ENCODE results near the gene FBXO10. TPM values are rescaled to one million over a fixed set of nuclear protein-coding genes. Genes with fewer than 3 reads are reported as not detected.

FBXO10 gene
- total and polyA plus RNA-seq, 10 of the 15 experiments (the other 5 are each of a cell fraction or from before 2014, with no cell fraction given), result 1.6 to 17.2 (median 9.6) TPM

DNA sequence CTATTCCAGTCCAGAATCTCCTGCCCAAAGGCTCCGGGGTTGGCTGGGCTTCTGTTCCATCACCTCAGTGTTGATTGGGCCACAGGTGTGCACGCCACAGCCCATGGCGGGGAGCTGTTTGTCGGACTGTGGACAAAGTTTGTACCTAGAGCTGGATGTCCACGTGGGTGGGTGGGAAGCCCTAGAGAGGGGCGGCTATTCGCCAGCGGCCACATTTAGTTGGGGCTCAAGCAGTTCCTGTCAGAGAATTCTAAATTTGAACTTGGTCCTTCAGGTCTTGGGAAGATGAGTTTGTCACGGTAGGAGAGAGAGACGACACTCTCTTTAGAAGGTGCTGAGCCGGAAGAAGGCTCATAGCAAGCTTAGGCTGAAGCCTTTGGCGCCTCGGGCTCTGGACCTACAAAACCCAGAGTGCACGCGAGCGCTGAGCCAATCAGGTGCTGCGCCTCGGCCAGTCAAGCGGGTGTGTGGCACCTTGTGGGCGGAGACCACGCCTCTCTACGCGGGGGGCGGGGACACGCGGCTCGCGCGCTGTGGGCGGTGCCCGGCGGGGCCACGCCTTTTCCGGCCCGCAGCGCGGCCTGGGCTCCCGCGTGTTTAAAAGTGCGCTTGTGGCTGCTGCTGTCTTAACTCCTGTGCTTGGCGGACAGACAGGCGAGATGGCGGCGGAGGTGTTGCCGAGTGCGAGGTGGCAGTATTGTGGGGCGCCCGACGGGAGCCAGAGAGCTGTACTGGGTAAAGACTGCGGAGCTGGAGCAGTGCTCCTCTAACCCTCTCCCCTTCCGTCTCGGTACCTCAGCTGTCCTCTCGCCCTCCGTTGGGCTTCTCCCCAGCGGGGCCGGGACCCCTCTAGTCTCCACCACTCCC lies 90.6 kb downstream of the FBXO10 start, which contains the start of gene POLR1E (continued):
- TF ChIP-seq, protein P1, sequence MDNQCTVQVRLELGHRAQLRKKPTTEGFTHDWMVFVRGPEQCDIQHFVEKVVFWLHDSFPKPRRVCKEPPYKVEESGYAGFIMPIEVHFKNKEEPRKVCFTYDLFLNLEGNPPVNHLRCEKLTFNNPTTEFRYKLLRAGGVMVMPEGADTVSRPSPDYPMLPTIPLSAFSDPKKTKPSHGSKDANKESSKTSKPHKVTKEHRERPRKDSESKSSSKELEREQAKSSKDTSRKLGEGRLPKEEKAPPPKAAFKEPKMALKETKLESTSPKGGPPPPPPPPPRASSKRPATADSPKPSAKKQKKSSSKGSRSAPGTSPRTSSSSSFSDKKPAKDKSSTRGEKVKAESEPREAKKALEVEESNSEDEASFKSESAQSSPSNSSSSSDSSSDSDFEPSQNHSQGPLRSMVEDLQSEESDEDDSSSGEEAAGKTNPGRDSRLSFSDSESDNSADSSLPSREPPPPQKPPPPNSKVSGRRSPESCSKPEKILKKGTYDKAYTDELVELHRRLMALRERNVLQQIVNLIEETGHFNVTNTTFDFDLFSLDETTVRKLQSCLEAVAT (IDR thresholded peaks at IDR 0.05), result no peak
- TF ChIP-seq RBBP5 (conservative IDR thresholded peaks at IDR 0.05), result no peak
- TF ChIP-seq, protein P2, sequence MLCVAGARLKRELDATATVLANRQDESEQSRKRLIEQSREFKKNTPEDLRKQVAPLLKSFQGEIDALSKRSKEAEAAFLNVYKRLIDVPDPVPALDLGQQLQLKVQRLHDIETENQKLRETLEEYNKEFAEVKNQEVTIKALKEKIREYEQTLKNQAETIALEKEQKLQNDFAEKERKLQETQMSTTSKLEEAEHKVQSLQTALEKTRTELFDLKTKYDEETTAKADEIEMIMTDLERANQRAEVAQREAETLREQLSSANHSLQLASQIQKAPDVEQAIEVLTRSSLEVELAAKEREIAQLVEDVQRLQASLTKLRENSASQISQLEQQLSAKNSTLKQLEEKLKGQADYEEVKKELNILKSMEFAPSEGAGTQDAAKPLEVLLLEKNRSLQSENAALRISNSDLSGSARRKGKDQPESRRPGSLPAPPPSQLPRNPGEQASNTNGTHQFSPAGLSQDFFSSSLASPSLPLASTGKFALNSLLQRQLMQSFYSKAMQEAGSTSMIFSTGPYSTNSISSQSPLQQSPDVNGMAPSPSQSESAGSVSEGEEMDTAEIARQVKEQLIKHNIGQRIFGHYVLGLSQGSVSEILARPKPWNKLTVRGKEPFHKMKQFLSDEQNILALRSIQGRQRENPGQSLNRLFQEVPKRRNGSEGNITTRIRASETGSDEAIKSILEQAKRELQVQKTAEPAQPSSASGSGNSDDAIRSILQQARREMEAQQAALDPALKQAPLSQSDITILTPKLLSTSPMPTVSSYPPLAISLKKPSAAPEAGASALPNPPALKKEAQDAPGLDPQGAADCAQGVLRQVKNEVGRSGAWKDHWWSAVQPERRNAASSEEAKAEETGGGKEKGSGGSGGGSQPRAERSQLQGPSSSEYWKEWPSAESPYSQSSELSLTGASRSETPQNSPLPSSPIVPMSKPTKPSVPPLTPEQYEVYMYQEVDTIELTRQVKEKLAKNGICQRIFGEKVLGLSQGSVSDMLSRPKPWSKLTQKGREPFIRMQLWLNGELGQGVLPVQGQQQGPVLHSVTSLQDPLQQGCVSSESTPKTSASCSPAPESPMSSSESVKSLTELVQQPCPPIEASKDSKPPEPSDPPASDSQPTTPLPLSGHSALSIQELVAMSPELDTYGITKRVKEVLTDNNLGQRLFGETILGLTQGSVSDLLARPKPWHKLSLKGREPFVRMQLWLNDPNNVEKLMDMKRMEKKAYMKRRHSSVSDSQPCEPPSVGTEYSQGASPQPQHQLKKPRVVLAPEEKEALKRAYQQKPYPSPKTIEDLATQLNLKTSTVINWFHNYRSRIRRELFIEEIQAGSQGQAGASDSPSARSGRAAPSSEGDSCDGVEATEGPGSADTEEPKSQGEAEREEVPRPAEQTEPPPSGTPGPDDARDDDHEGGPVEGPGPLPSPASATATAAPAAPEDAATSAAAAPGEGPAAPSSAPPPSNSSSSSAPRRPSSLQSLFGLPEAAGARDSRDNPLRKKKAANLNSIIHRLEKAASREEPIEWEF (IDR thresholded peaks at IDR 0.05; ENCODE audit: insufficient replicate concordance, low read depth, low read length), result no peak
- no peak for TF ChIP-seq ZNF274 (IDR thresholded peaks at IDR 0.05; ENCODE audit: insufficient read depth, insufficient read length)
- peak; percentile 80 for TF ChIP-seq NFYB (IDR thresholded peaks at IDR 0.05; ENCODE audit: insufficient read depth, low read depth, low read length)
- peak; percentile 77; the same call in 1 of the 2 replicates for TF ChIP-seq PML (IDR thresholded peaks at IDR 0.05; ENCODE audit: low read length)
